ENCODE measurements around the gene GSE1.

GSE1 gene

GRCh38 chr16:85641305-85641704 is 28.2 kb downstream of the GSE1 start:
- H3K4me2 ChIP-seq (ENCODE audit: low read length) = no peak overlapping the region
- H3K36me3 ChIP-seq (ENCODE audit: insufficient read depth, low read length) = no peaks in the 10 kb centered on the region
- H3K4me1 ChIP-seq (ENCODE audit: control insufficient read depth, insufficient read depth, low read length) = peaks cover 26% of the 10 kb centered on the region
- H3K9me3 ChIP-seq (replicated peaks; ENCODE audit: low read length) = no peaks in the 10 kb centered on the region
- no peaks in the 10 kb centered on the region for H3K27me3 ChIP-seq (ENCODE audit: control insufficient read depth, insufficient read depth, low read length)
- H3K4me3 ChIP-seq (ENCODE audit: low read length) = no peak overlapping the region
- H3K9ac ChIP-seq (ENCODE audit: low read depth, low read length) = no peak overlapping the region

GRCh38 chr16:85641776-85642176 is 28.7 kb downstream of the GSE1 start:
- no peaks in the 10 kb centered on the region for H3K36me3 ChIP-seq (ENCODE audit: insufficient read depth, low read length)
- no peak overlapping the region for H3K4me3 ChIP-seq (ENCODE audit: low read length)
- no peaks in the 10 kb centered on the region for H3K27me3 ChIP-seq (ENCODE audit: control insufficient read depth, insufficient read depth, low read length)
- H3K9me3 ChIP-seq (replicated peaks; ENCODE audit: low read length) = no peaks in the 10 kb centered on the region
- no peak overlapping the region for H3K9ac ChIP-seq (ENCODE audit: low read depth, low read length)
- H3K4me1 ChIP-seq (ENCODE audit: control insufficient read depth, insufficient read depth, low read length) = peaks cover 26% of the 10 kb centered on the region
- no peak overlapping the region for H3K4me2 ChIP-seq (ENCODE audit: low read length)

GRCh38 chr16:85642762-85643358 is 29.7 kb downstream of the GSE1 start:
- Histone ChIP-seq H3K4me1 (ENCODE audit: control insufficient read depth, insufficient read depth, low read length) (peaks cover 26% of the 10 kb centered on the region), H3K27me3 (ENCODE audit: control insufficient read depth, insufficient read depth, low read length) (no peaks in the 10 kb centered on the region), H3K36me3 (ENCODE audit: insufficient read depth, low read length) (no peaks in the 10 kb centered on the region), H3K4me3 (ENCODE audit: low read length) (no peak overlapping the region), H3K9ac (ENCODE audit: low read depth, low read length) (no peak overlapping the region), H3K9me3 (replicated peaks; ENCODE audit: low read length) (no peaks in the 10 kb centered on the region), H3K4me2 (ENCODE audit: low read length) (no peak overlapping the region)

- H3K4me2 ChIP-seq (ENCODE audit: low read length) = no peak overlapping the region
- no peak overlapping the region for H3K4me3 ChIP-seq (ENCODE audit: low read length)
- H3K36me3 ChIP-seq (ENCODE audit: insufficient read depth, low read length) = no peaks in the 10 kb centered on the region
- no peaks in the 10 kb centered on the region for H3K9me3 ChIP-seq (replicated peaks; ENCODE audit: low read length)
- H3K9ac ChIP-seq (ENCODE audit: low read depth, low read length) = no peak overlapping the region
- H3K27me3 ChIP-seq (ENCODE audit: control insufficient read depth, insufficient read depth, low read length) = no peaks in the 10 kb centered on the region
- H3K4me1 ChIP-seq (ENCODE audit: control insufficient read depth, insufficient read depth, low read length) = peaks cover 26% of the 10 kb centered on the region
Measured at GRCh38 chr16:85643631-85644030, 30.5 kb downstream of the GSE1 start.

- Histone ChIP-seq H3K9me3 (replicated peaks; ENCODE audit: low read length) (no peaks in the 10 kb centered on the region), H3K4me3 (ENCODE audit: low read length) (no peak overlapping the region), H3K9ac (ENCODE audit: low read depth, low read length) (no peak overlapping the region), H3K36me3 (ENCODE audit: insufficient read depth, low read length) (no peaks in the 10 kb centered on the region), H3K27me3 (ENCODE audit: control insufficient read depth, insufficient read depth, low read length) (no peaks in the 10 kb centered on the region), H3K4me2 (ENCODE audit: low read length) (no peak overlapping the region), H3K4me1 (ENCODE audit: control insufficient read depth, insufficient read depth, low read length) (peaks cover 23% of the 10 kb centered on the region)
Measured at GRCh38 chr16:85644093-85644712, 31.1 kb downstream of the GSE1 start.

GRCh38 chr16:85645021-85645589 is 32.0 kb downstream of the GSE1 start:
- H3K9ac ChIP-seq (ENCODE audit: low read depth, low read length) = no peak overlapping the region
- H3K4me1 ChIP-seq (ENCODE audit: control insufficient read depth, insufficient read depth, low read length) = peaks cover 14% of the 10 kb centered on the region
- no peak overlapping the region for H3K4me3 ChIP-seq (ENCODE audit: low read length)
- no peaks in the 10 kb centered on the region for H3K36me3 ChIP-seq (ENCODE audit: insufficient read depth, low read length)
- no peaks in the 10 kb centered on the region for H3K9me3 ChIP-seq (replicated peaks; ENCODE audit: low read length)
- H3K27me3 ChIP-seq (ENCODE audit: control insufficient read depth, insufficient read depth, low read length) = no peaks in the 10 kb centered on the region
- no peak overlapping the region for H3K4me2 ChIP-seq (ENCODE audit: low read length)

GRCh38 chr16:85646358-85646907 is 33.3 kb downstream of the GSE1 start:
- Histone ChIP-seq H3K27me3 (ENCODE audit: control insufficient read depth, insufficient read depth, low read length) (no peaks in the 10 kb centered on the region), H3K4me3 (ENCODE audit: low read length) (no peak overlapping the region), H3K4me2 (ENCODE audit: low read length) (no peak overlapping the region), H3K36me3 (ENCODE audit: insufficient read depth, low read length) (no peaks in the 10 kb centered on the region), H3K4me1 (ENCODE audit: control insufficient read depth, insufficient read depth, low read length) (peaks cover 9% of the 10 kb centered on the region), H3K9me3 (replicated peaks; ENCODE audit: low read length) (no peaks in the 10 kb centered on the region), H3K9ac (ENCODE audit: low read depth, low read length) (no peak overlapping the region)

GRCh38 chr16:85646976-85647375 is 33.9 kb downstream of the GSE1 start:
- Histone ChIP-seq H3K9me3 (replicated peaks; ENCODE audit: low read length) (no peaks in the 10 kb centered on the region), H3K4me2 (ENCODE audit: low read length) (no peak overlapping the region), H3K4me3 (ENCODE audit: low read length) (no peak overlapping the region), H3K4me1 (ENCODE audit: control insufficient read depth, insufficient read depth, low read length) (peaks cover 8% of the 10 kb centered on the region), H3K27me3 (ENCODE audit: control insufficient read depth, insufficient read depth, low read length) (no peaks in the 10 kb centered on the region), H3K36me3 (ENCODE audit: insufficient read depth, low read length) (no peaks in the 10 kb centered on the region), H3K9ac (ENCODE audit: low read depth, low read length) (no peak overlapping the region)

GRCh38 chr16:85648070-85648714 is 35.1 kb downstream of the GSE1 start:
- no peak overlapping the region for H3K4me2 ChIP-seq (ENCODE audit: low read length)
- H3K9ac ChIP-seq (ENCODE audit: low read depth, low read length) = no peak overlapping the region
- peaks cover 13% of the 10 kb centered on the region for H3K4me1 ChIP-seq (ENCODE audit: control insufficient read depth, insufficient read depth, low read length)
- H3K4me3 ChIP-seq (ENCODE audit: low read length) = no peak overlapping the region
- H3K27me3 ChIP-seq (ENCODE audit: control insufficient read depth, insufficient read depth, low read length) = no peaks in the 10 kb centered on the region
- H3K9me3 ChIP-seq (replicated peaks; ENCODE audit: low read length) = no peaks in the 10 kb centered on the region
- H3K36me3 ChIP-seq (ENCODE audit: insufficient read depth, low read length) = no peaks in the 10 kb centered on the region

GRCh38 chr16:85648805-85649204 is 35.7 kb downstream of the GSE1 start:
- Histone ChIP-seq H3K4me1 (ENCODE audit: control insufficient read depth, insufficient read depth, low read length) (peaks cover 19% of the 10 kb centered on the region), H3K27me3 (ENCODE audit: control insufficient read depth, insufficient read depth, low read length) (no peaks in the 10 kb centered on the region), H3K9ac (ENCODE audit: low read depth, low read length) (no peak overlapping the region), H3K4me2 (ENCODE audit: low read length) (no peak overlapping the region), H3K36me3 (ENCODE audit: insufficient read depth, low read length) (no peaks in the 10 kb centered on the region), H3K4me3 (ENCODE audit: low read length) (no peak overlapping the region), H3K9me3 (replicated peaks; ENCODE audit: low read length) (no peaks in the 10 kb centered on the region)

GRCh38 chr16:85649411-85650134 is 36.5 kb downstream of the GSE1 start:
- no peaks in the 10 kb centered on the region for H3K36me3 ChIP-seq (ENCODE audit: insufficient read depth, low read length)
- H3K27me3 ChIP-seq (ENCODE audit: control insufficient read depth, insufficient read depth, low read length) = no peaks in the 10 kb centered on the region
- H3K9ac ChIP-seq (ENCODE audit: low read depth, low read length) = no peak overlapping the region
- H3K4me3 ChIP-seq (ENCODE audit: low read length) = no peak overlapping the region
- no peak overlapping the region for H3K4me2 ChIP-seq (ENCODE audit: low read length)
- no peaks in the 10 kb centered on the region for H3K9me3 ChIP-seq (replicated peaks; ENCODE audit: low read length)
- H3K4me1 ChIP-seq (ENCODE audit: control insufficient read depth, insufficient read depth, low read length) = peaks cover 21% of the 10 kb centered on the region

Measured in skeletal muscle satellite cell (primary cell).